ENCODE results near the gene RXRB.
"Not testable (repeated sequence)": the region's sequence is repeated elsewhere in the genome, so short reads cannot be mapped to it uniquely, and the experiment has no call there.

RXRB gene

DNA sequence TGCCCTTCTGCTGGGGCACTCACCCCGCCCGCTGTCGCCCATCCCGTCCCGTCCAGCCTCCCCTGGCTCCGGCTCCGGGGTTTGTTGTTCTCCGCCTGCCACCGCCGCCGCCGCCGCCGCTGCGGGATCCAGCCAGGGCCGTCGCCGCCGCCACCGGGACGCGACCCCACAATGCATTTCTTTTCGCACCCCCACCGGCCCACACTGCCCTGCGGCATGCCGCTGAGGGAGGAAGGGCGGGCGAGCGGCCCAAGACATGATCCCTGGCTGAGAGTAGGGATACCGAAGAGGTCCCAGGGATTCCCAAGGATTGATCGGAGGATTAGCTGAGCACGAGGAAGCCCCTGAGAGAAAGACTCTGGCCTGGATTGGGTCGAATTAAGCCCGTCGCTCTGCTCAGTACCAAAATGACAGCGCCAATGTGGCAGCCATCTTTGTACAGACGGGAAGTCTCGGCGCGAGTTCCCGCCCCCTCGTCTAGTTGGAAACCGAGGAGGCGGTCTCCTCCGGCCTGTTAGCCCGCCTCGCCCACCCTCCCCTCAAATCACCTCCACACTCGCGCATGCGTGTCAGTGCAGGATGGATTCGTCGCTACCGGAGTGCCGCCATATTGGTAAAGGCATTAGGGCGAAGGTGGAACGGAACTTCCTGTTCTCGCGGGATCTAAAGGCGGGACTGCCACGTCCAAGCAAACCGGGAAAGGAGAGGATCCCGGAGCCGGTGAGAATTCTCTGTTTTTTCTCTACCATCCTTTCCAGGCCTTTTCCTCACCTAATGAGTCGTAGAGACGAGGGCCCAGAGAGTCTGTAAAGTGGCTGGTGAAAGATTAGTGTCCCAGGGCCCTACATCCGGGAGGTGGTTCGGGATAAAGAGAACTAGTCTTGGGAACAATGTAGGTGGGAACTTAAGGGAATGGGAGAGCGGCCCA is at the start of gene RXRB, which contains the start of gene SLC39A7:
TSS of gene RXRB (minus strand) at position 447 of the 928 bp plus-strand sequence. CDS start at position 258, 189 bp downstream.
TSS of gene SLC39A7 (plus strand) at position 649 of the 928 bp plus-strand sequence. CDS start 379 bp downstream, outside the sequence.
- DNase-seq: peak; percentile 80 to 99 (median 96)

GRCh38 chr6:33249732-33250630 is 49.5 kb upstream of the RXRB start:
- DNase-seq: peak in 3 of 56 donors; percentile 0 to 23 (median 2)

DNA sequence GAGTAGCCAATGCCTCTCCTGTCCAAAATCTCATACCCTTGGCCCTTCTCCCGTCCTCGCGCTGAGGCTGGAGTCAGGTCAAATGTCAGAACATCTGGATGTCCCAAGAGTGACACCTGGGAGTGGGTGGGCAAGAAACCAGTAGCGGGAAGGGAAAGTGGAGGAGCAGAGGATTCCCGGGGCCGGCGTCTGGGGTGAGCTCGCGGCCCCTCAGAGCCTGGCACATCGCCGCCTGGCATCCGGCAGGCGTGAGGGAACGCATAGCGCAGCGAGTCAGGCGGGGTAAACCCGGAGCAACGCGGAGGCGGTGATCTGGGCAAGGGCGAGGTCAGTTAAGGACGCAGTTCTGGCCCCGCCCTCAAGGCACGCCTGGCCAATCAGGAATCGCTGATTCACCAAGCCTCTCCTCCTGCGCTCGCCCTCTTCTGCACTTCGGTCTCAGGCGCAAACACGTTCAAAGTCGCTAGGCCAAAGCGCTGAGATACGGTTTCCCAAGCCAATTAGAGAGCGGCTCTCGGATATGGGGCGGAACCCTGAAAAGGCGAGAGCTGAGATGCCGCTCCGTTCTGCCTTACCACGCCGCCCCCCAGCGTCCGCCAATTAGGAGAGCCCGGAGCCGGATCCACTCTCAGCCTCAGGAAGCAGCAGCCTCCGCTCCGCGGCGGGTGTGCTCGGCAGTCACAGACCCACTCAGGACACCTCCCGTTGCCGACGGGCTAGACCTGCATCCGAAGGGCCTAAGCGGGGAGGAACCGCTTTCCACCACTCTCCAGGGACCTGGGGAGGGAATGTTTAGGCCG is 48.7 kb upstream of the RXRB start:
- DNase-seq: peak; percentile 29 to 99 (median 95)

DNA sequence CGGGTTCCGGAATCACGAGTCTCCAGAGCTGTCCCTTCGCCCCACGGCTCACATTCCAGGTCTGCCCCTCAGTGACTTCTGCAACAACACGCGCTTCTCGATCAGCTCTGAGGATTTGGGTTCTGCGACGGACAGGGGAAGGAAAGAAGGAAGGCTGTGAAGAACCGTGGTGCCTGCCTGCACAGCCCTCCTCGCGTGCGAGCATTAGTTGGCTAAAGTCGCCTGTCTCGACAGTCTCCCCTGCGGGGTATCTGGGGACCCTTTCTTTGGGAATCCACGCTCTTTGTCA is 48.1 kb upstream of the RXRB start:
- DNase-seq: peak in 6 of 56 donors; percentile 50 to 78 (median 62)

GRCh38 chr6:33247977-33248642 is 47.6 kb upstream of the RXRB start:
- DNase-seq: peak; percentile 12 to 90 (median 70)

- DNase-seq: no peak
Observed at GRCh38 chr6:33243476-33243875, 43.0 kb upstream of the RXRB start.

- DNase-seq: no peak
Observed at GRCh38 chr6:33241968-33242367, 41.5 kb upstream of the RXRB start.

DNA sequence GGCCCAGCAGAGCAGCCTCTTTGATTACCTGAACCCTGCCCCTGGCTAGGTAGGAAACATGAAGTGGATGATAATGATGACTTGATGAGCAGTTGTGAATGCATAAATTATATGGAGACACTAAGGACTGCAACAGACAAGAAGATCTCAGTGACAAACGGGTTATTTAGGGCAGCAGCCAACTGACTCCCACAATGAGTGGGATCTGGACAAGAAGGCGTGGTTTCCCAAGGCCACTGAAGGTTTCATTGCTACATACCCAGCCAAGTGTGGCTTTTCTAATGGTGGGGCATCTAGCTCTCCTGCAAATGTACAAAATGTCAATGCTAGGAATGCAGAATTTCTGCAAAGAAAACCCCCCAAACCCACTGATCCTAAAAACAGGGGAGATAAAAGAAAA is 37.3 kb upstream of the RXRB start:
- no peak for DNase-seq

DNA sequence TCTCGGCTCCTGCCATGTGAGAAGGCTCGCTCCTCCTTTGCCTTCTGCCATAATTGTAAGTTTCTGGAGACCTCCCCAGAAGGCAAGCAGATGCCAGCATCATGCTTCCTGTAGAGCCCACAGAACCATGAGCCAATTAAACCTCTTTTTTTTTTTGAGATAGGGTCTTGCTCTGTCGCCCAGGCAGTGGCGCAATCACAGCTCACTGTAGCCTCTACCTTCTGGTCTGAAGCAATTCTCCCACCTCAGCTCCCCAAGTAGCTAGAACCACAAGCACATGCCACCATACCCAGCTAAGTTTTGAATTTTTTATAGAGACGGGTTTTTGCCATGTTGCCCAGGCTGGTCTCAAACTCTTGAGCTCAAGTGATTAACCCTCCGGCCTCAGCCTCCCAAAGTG is 36.4 kb upstream of the RXRB start:
- no peak for DNase-seq

DNA sequence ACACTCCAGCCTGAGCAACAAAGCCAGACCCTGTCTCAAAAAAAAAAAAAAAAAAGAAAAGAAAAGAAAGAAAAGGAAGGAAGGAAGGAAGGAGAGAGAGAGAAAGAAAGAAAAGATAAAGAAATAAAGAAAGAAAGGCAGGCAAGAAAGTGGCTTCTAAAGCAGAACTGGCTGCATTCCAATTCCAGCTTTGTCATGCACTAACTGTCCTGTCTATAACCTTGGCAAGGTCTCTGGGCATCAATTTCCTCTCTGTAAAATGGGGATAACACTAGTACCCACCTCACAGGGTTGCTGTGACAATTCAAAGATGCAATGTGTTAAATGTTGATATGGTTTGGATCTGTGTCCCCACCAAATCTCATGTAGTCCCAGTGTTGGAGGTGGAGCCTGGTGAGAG is 35.9 kb upstream of the RXRB start:
- no peak for DNase-seq

DNA sequence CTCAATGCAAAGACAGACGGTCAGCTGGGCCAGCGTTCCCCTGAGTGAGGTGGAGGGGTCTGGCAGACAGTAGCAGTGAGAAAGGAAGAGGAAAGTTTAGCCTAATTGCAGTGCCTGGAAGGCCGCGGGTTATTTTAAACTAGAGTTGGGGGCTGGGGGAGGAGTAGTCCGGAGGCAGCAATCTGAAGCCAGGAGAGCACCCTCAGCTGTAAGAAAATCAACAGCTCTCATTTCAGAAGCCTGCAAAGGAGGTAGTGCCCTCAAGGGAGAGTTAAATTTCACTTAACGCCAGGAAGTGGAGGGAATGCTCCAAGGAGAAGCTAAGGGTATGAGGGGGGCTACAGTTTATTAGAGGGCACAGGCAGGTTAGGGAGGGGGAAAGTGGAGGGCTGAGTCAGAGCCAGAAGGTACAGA is 34.8 kb upstream of the RXRB start:
- no peak for DNase-seq

GRCh38 chr6:33226503-33227120 is 26.1 kb upstream of the RXRB start:
- DNase-seq: not testable (repeated sequence)

DNA sequence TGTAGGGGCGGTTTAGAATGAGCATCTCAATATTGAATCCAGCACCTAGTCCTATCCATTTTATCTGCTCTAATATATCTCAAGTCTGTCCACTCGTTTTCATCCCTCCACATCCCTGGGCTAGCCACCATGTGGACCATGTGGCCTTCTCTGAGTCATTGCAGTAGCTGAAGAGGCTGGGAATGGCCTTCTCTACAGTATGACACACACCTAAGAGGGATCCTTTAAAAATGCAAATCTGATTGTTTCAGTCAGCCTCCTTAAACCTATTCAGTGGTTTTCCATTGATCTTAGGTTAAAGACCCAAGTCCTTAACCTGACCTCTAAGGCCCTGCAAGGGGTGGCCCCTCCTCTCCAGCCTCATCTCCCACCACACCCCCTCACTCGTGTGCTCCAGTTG is 17.2 kb upstream of the RXRB start:
- no peak for DNase-seq

DNA sequence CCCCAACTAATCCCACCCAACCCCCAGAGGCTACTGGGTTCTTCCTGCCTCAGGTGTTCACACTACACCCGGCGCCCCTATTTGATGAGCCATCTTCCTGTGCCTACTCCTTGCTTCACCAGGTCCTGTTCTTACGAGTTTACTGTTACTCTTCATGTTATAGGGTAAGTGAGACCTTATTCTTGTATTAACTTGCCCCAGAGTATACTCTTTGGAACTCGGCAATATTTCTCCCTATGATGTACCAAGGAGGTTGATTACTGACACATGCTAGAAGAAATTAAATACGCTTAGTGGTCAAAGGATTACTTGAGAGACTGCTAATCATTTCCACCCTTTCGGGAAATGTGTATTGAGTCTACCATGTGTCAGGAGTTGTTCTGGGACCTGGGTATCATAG is 16.8 kb upstream of the RXRB start:
- DNase-seq: no peak

DNA sequence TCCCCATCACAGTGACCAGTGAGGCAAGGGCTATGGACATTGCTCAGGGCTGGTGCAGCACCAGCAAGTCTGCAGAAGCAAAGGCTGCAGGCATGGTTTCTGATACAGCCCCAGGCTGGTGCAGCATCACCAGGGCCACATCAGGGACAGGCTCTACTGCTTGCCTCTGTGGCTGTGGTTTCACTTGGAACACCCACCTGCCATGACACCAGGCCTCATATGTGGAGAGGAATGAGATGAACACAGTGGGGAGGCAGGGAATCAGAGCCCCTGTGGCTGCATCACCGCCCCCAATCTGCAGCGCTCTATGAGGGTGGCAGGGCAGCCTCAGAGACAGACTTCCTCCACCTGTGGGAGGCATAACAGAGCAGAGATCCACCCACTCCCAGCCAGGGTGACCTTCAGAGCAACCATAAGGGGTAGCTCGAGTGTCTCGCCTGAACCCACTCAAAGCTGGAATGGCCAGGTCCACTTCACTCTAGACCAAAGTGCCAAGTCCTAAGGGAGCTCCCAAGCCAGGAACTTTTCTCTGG is 15.7 kb upstream of the RXRB start:
- DNase-seq: no peak

DNA sequence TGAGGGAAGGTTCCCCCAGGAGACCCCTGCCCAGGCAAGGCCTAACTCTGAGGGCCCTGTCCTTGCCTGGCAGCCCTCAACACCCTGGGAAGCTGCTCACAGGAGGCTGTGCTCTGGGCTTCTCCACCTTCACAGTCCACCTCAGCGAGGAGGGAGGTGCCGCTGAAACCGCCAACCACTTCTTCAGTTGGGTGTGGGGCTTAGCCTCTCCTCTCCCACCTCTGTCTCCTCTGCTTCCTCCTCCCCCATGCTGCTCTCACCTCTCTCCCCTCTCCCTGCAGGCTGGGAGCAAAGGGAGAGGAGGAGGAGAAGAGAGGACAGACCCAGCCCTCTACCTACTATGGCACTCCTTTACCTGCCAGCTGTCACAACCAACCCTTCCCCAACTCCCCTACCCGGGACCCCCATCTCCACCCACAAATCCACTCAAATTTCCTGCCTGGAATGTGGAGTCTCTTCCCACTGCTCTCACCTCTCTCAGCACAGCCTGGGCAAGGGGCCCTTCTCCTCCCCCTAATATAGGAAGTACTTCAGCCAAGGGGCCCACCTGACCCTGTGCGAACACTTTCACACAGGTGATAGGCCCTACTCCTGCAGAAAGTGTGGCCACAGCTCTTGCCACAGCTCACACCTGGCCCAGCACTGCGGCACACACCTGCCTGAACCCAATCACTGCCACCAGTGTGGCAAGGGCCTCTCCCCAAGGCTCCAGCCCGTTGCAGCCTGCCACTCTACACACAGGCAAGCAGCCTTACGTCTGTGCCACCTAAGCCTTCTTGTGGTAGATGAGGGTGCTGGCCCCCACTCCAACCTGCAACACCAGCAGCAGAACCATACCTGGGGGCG is 15.0 kb upstream of the RXRB start:
- no peak for DNase-seq

DNA sequence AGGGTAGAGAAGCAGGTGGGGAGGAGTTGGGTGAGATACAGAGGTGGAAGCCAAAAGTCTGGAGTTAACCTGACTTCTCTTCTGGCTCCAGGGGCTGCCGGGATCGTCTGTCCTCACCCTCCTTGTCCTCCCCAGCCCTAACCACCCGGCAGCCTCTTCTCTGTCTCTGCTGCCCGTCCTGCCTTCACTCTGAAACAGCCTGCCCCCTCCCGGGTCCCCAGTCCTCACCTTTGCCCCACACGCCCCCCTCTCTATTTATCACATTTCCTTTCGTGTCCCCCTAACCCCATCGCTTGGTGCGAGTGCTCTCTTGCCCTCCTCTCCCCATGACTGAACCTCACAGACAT is 13.5 kb upstream of the RXRB start:
- no peak for DNase-seq

- DNase-seq: peak in 7 of 56 donors; percentile 9 to 54 (median 24)
Observed at GRCh38 chr6:33213166-33213988, 12.9 kb upstream of the RXRB start.
